HG03521 (cell line): ENCODE measurements around the gene ALCAM.

Experiments
- ATAC-seq: cut with Tn5 transposase; IDR thresholded peaks from one replicate; pipeline ENCODE4 v1.9.1; 2021; ENCODE audit warnings: mild to moderate bottlenecking, moderate library complexity; ENCODE audit not compliant: unreplicated experiment

The ALCAM gene

DNA sequence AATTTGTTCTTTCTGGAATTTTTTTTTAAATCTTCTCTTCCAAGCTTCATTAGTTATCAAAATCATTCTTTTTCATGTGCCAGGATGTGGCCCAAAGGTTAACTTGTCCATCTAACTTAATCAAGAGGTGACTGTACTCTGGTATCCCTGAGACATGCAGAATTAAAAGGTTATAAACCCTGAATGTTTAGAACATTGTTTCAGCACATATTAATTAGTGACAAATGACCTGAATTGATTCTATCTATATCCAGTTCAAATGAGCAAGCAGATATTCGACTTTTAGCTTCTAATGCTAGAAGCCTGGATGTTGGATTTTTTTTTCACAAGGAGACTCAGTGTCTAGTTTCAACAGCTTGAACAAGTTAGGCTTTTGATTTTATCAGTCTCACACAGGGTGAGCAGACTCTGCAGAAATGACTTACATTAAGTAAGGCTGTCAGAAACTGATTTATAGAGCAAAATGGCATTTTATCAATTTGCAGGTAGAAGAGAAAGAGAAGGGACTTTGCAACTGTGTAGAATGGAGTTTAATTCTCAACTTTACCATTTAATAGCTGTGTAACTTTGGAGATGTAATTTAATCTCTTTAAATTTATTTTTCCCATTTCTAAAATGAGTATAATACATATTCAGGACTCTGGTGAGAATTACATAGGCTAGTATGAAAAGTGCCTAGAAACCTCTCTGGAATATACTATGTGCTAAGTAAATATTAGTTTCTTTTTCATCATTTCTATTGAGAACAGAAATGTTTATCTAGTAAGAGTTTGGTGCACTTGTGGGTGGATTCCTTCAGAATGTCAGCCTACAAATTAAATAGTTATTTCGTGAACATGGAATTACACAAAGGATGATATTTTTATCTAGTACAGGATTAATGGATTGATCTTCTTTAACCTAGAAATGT lies 100.0 kb downstream of the ALCAM start:
- ATAC-seq: no peak

DNA sequence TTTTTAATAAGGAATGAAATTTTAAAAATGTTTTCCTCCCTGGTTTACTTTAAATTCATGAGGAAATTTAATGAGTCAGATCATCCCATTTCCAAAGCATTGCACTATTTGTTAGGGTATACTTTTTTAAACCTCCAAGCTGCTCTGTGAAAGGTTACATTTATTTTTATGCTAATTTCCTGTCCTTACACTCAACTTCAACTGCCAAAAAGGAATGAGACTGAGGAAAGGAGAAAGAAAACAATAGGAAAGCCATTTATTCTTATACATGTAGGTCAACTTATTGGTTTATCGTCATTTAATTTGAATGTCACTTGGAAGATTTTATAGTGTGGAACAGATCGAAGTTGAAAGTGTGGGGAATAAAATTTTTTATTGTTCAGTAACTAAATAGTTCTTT lies 104.1 kb downstream of the ALCAM start:
- no peak for ATAC-seq

DNA sequence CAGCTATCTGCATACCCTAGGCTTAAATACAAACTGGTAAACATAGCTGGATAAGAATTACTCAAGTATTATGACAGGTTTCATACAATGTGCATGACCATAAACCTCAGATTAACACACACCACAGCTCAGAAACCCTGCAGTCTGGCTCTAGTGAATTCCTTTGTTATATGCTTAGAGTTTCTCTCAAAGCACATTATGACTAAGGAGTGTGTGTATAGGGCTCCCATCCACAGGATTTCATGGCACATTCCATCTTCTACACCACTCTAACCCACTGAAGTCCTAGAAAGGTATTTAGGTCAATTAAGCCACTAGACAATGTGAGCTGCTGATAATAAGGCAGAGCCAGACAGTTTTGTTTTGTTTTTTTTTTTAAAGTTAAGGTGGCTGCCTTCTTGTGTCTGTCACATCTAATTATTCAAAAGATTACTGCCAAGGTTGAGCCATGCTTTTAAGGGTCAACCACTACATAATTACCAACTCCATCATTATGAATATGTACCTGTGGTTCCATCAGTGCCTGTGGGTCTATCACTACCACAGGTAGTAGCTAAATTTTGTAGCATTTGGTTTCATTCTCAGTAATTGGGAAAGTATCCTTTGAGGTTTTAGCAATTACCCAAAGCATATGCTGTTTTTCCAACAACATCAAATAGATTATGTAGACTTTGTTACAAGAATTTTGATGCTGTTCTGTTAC lies 107.0 kb downstream of the ALCAM start:
- ATAC-seq: peak; percentile 61

DNA sequence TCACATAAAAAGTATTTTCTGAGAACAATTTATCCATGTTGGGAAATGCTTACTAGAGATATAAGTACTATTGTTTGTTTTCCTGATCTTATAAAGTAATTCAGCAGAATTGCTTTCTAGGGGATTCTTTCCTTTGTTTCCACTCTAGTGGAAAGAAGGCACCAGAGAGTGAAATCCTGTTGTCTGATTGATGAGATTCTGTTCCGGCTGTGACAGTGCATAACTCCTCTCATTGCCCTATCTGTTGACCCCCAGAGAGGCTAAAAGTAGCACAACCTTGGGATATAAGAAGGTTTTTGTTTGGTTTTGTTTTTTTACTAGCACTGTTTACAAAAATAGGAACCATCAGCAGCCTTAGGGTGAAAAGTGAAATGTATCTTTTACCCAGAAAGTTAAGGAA lies 114.1 kb downstream of the ALCAM start:
- ATAC-seq: no peak

DNA sequence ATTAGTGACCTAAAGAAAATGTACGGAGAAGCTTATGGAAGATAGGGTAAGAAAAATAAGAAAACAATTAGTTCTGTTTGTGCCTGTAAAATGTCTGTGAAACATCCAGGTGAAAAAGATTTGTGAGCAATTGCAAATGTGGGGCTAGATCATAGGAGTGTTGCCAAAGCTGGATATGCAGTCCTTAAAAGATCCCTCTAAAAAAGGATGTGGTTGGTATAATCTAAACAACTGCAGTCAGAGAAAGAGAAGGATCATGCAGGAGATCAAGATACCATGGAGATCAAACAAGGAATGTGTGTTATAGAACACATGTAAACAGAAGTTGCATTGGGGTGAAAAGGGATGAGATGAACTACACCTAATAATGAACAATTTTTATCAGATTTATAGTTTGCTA lies 116.8 kb downstream of the ALCAM start:
- no peak for ATAC-seq

DNA sequence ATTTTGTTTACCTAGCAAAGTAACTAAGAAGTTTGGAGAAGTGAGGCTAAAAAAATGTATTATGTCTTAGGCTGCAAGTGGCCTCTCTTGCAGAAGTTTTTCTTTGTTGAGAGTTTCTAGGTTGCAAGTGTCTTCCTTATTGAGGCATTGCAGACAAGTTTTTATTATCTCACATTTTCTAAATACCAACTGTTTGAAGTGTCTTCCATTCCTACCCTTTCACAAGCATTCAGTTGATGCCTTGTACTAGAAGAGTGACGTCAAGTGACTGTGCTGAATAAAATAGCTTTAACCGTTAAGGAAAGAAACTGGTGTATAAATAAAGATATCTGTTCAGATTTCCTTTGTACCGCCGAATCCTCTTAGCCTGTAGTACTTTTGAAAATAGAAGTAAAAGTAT lies 123.3 kb downstream of the ALCAM start:
- no peak for ATAC-seq

DNA sequence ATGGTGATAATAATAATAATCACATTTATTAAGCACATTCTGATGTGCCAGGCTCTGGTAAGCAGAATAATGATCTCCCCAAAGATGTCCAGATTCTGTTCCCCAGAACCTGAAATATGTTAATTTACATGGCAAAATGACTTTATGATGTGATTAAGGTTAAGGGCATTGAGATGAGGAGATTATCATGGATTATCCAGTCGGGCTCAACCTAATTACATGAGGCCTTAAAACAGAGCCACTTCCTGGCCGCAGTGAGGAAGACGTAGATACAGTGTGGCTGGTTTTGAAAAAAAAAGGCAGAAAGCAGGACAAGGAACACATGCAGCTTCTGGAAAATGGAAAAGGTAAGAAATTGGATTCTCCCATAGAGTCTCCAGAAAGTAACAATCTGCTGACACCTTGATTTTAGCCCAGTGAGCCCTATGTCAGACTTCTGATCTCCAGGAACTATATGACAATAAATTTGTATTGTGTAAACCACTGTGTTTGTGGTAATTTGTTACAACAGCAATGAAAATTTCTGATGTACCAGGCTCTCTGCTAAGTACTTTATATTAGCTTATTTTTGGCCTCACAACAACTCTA lies 126.7 kb downstream of the ALCAM start:
- no peak for ATAC-seq

DNA sequence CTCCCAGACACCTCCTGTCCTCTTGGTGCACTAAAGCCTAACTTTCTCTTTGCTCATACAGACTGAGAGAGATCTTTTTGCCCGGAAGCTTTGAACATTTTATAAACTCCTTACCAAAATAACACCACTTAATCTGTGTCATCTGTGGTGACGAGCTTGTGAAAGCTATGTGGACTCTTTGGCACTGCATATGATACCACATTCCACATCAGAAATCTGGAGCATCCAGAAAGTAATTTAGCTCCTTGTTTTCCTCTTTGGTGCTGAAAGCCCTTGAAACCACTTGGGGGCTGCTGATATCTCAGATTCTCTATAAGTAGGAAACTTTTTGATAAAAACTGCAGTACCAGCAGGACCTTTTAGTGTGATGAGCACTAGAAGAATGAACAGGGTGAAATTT lies 128.3 kb downstream of the ALCAM start:
- no peak for ATAC-seq

DNA sequence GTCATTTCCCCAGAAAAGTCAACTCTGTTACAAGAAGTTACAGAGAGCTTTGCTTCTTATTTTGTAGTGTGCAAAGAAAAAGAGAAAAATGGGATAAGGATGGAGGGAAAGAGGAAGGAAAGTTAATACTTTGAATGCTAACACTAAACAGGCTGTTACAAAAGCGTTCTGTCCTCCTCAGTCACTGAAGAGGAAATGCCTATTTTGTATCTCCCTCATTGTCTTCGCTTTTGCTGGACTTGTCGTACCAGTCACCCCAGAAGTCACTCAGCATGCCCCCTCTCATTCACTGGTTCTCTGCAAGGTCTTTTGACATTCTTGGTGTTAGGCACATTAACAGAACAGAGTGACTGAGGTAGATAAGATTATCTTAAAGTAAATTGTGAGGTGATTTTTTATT lies 129.6 kb downstream of the ALCAM start:
- no peak for ATAC-seq

DNA sequence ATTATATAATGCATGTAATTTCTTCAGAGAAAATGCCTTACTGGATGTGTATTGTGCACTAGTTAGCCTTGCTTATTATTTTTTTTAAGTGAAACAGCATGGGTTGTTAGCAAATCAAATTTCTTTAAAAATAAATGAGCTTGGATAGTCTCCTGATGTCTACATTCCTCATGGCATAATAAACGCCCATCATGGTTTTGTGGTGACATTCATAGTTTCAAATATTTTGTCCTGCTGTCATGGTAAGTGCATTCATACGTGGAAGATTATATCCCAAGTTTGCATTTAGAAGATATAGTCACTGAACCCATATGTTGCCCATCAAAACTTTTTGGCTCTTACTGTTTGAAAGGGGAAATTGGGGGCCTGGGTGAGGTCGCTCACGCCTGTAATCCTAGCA lies 130.7 kb downstream of the ALCAM start:
- no peak for ATAC-seq

DNA sequence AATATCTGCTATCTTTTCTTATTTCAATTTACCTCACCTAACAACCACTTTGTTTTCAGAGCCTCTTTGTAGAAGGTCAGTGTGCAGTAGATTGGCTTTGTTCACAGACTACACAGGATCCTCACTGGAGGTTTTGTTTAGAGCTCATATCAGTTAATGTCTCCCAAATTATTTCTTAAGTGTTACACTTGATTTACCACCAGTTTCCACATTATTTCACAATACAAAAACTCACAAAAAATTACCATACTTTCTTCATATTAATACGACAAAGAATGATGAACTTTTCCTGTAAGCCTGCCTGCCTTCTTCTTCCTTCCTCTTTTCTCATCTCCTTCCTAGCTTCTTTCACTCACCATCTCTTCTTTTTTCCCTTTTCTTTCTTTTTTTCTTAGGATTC lies 133.3 kb downstream of the ALCAM start:
- ATAC-seq: no peak

DNA sequence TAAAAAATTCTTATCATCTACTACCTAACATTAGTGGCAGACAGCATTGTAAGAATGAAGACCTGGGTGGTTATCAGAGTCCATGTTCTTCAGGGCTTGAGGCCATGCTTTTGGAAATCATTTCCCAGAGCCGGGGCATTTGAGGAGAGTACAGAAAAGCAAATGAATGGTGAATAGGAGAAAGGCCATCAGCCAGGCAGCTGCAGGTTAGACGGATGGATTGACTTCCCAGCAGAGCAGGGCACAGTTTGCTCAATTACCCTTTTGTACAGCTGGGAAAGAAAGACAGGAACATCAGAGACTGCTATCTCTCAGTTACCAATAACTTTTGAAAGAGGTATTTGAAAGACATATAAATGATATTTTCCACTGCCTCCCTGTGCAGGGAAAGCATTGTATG lies 135.6 kb downstream of the ALCAM start:
- ATAC-seq: no peak

DNA sequence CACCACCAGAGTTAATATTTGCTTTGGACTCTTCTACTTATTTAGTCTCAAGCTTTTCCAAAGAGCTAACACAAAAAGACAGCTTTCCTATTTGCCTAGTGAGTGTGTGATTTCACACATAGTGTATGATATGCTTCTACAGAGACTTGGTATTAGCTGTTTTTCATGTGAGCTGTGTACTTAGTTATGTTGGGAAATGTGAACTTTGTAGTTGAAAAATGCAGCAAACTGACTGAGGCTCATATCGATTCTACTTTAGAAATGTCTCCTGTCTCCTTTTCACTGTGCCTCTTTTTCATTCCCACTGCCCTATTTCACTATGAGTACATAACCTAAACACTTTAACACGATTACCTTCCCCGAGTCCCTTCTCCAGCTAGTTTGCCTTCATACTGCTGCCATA lies 136.5 kb downstream of the ALCAM start:
- ATAC-seq: no peak

DNA sequence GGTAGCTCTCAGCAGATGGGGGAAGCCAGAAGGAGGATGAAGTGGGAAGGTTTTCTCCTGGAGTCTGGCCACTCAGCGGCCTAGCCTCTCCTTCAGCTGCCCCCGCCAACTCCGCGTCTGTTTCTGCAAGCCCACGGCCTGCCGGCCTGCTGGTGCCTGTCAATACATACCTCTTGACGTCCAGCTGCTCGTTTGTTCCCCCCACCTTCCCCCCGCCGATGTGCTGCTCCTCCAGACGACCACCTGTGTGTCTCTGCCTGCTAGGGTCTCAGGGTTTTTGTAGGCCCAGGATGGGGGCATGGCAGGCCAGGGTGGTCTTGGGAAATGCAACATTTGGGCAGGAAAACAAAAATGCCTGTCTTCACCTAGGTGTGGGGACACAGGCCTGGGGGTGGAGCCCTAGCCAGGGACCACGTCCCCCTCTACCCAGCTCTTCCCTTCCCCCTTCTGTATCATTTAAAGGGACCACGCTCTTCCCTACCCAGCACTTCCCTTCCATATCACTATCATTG lies 137.8 kb downstream of the ALCAM start:
- no peak for ATAC-seq

DNA sequence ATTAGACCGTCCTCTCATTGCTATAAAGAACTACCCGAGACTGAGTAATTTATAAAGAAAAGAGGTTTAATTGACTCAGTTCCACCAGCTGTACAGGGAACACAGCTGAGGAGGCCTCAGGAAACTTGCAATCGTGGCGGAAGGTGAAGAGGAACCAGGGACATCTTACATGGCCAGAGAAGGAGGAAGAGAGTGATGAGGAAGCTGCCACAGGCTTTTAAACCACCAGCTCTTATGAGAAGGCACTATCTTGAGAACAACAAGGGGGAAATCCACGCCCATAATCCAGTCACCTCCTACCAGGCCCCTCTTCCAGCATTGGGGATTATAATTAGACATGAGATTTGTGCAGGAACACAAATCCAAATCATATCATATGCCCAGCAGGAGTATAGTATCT lies 138.5 kb downstream of the ALCAM start:
- no peak for ATAC-seq

DNA sequence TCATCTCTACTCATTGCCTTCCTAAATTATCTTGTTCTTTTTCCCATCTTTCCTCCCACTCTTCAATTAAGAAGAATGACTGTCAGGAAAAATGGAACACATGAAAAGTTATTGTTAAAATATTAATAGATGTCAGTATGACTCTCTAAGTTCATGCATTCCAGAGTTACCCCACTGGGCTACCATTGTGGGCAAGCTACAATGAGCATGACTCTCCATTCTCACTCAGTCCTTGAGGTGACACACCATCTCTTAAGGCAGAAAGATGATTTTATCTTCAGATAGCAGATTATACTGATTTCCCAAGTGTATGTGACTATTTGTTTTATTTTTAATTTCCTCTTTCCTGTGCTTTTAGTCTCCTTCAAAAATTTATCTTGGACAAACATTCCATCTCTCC lies 144.3 kb downstream of the ALCAM start:
- no peak for ATAC-seq

DNA sequence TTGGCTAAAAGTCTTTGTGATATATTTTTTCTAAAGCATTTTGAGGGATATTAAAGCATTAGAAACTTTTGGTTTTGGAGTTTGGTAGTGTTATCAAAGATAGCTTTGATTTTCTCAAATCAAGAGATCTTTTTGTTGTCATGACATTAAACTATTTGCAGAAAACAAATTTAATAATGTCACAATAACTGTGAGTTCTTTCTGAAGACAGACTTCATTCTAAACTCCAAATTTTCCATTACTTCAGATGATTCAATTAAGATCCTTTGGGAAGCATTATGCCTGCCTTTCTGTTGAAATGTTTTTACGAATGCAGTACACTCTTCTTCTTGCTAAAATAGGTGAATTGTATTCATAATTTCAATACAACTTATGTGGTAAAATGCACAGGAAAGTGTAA lies 145.4 kb downstream of the ALCAM start:
- no peak for ATAC-seq

DNA sequence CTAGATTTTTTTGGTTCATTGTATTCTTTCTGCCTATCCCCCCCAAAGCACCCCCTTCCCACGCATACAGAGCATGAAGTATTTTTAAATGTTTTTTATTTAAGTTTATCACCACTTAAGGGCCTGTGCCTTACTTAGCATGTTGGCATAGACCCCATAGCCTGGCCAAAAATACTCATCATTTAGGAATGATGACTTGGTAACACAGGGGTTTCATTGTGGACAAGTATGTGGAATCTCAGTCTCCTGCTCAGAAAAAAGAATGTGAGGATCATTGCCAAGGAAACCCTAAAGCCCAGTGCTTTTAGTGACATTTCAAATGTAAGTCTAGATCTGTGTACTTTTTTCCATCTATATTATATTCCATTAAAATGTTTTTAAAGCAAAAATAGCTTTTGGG lies 146.3 kb downstream of the ALCAM start:
- no peak for ATAC-seq

DNA sequence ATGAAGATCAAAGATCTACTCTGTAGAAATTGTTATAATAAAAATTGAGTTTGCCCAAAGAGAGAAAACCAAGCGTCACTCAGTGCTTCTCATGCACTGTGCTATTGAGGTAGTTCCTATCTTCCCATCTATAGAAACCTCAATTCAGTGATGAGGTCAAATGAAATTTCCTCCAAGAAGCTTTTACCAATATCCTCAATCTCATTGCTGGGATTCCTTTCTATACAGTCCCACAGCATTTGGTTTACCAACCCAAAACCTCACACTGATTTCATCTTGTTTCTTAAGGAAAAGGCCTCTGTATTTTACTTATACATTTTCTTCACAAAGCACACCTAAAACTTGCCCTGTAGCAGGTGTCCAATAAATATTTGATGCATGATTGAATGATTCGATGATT lies 147.2 kb downstream of the ALCAM start:
- ATAC-seq: no peak

DNA sequence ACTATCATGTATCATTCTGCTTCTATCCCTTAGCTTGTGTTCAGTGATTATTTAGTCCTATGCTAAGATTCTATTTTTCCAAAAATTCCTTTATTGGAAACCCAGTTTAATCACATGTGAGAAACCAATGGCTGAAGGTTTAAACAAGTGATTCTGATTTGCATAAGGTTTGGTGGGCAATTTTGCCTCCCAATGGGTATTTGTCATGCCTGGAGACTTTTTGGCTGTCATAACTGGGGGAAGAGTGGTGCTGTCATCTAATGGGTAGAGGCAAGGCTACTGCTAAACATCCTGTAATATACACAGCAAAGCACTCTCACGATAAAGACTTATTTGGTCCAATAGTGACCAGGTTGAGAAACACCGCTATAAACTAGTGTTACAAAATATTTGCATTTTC lies 148.7 kb downstream of the ALCAM start:
- no peak for ATAC-seq

DNA sequence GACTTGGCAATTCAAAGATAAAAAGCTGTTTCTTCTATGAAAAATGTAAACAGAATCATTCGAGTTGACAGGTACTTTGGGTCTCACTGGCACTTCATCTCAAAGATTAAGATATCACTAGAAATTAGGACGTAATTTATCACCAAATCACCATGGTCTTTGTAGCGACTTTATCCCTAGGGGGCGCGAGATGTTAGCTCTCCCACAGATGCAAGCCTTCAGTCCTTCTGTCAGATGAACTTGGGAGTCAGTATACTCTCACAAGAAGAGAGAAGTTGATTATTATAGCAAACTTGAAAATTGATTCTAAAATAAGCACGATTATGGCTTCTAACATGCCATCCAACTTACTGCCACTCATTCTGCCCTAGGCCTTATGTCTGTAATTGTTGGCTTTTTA lies 150.3 kb downstream of the ALCAM start:
- no peak for ATAC-seq

DNA sequence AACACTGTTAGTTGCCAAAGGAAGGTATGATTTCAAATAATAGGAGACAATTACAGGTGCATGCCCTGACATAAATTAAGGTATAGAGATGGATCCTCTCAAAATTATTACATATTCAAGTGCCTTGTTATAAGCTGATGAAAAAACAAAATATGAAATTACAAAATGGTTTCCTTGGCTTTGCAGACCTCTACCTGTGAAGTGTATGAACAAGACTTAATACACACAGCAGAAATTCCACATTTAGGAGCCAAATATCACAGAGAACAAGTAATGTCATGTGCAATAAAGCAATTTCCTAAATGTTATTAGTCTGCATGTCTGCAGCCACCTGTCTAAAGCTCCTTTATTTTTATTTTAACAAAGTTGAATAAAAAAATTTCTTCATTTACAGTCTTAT lies 151.5 kb downstream of the ALCAM start:
- no peak for ATAC-seq
